IMR-90 (cell line): ENCODE data around the gene NEO1.

Source experiments
- CTCF ChIP-seq: conservative IDR thresholded peaks from 2 replicates; pipeline ENCODE4 v1.5.1; 2012; ENCODE audit warnings: mild to moderate bottlenecking, low read depth, low read length, improper control_type of control experiment
- RAD21 ChIP-seq: IDR thresholded peaks from 2 replicates; pipeline ENCODE4 v1.6.1; 2012; ENCODE audit warnings: low read length, improper control_type of control experiment
- RFX5 ChIP-seq: IDR thresholded peaks from 2 replicates; pipeline ENCODE4 v1.8.0; 2012; ENCODE audit warnings: low read depth, mild to moderate bottlenecking, low read length, moderate library complexity
- USF2 ChIP-seq: fragments of 150-350 bp; IDR thresholded peaks from 2 replicates; pipeline ENCODE4 v1.6.1; 2017; ENCODE audit warnings: mild to moderate bottlenecking, antibody characterized with exemption, low read length, low read depth

- TF ChIP-seq RFX5 = no peak
- TF ChIP-seq CTCF = no peak
- TF ChIP-seq RAD21 = no peak
- no peak for TF ChIP-seq USF2
Observed at GRCh38 chr15:73022161-73022560, 30.1 kb upstream of the NEO1 start.
